ENCODE results near the gene CCDC102A. TPM values are rescaled to one million over a fixed set of nuclear protein-coding genes. Genes with fewer than 3 reads are reported as not detected.

CCDC102A gene
- total RNA-seq, 4 donors from 2014 or later: 13.1 to 34.9 (median 18.9) TPM

DNA sequence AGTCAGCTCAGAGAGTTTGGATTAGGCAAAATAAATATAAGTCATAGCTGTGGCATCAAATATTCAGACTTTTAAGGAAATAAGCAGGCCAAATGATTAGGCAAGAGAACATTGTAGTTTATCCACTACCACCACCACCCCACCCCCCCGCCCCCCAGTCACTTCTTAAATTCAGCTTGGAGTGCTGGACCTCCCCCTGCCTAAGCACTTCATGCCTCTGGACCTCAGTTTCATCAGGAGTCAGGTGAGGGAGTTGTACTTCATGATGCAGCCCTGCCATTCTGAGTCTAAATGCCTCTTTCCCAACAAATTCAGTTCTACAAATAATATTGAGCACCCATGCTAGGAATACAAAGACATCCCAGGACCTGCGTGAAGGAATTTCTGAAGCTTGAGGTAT lies 71.8 kb downstream of the CCDC102A start:
- H3K27ac ChIP-seq: no peak overlapping the region
- H3K4me3 ChIP-seq (replicated peaks in 1 of 3): no peak overlapping the region
- intact Hi-C loops (cut with DNase I): loop anchor here (5.0 kb wide), 1 partner anchor 53 kb away; no protein-coding TSS in a partner anchor
- H3K27me3 ChIP-seq: no peaks in the 10 kb centered on the region
- H3K4me1 ChIP-seq: peaks cover 14 to 23% of the 10 kb centered on the region in 2 donors
- 93 to 94% methylated on average over 2 of the region's 2 CpGs for WGBS, 2 donors
- peaks cover 47% of the 10 kb centered on the region in 2 donors for H3K36me3 ChIP-seq
- TF ChIP-seq, protein P1, sequence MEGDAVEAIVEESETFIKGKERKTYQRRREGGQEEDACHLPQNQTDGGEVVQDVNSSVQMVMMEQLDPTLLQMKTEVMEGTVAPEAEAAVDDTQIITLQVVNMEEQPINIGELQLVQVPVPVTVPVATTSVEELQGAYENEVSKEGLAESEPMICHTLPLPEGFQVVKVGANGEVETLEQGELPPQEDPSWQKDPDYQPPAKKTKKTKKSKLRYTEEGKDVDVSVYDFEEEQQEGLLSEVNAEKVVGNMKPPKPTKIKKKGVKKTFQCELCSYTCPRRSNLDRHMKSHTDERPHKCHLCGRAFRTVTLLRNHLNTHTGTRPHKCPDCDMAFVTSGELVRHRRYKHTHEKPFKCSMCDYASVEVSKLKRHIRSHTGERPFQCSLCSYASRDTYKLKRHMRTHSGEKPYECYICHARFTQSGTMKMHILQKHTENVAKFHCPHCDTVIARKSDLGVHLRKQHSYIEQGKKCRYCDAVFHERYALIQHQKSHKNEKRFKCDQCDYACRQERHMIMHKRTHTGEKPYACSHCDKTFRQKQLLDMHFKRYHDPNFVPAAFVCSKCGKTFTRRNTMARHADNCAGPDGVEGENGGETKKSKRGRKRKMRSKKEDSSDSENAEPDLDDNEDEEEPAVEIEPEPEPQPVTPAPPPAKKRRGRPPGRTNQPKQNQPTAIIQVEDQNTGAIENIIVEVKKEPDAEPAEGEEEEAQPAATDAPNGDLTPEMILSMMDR (IDR thresholded peaks at IDR 0.05): no peak
- no peak for TF ChIP-seq POLR2A (IDR thresholded peaks at IDR 0.05)
- H3K9me3 ChIP-seq: no peaks in the 10 kb centered on the region
- no peak for DNase-seq

DNA sequence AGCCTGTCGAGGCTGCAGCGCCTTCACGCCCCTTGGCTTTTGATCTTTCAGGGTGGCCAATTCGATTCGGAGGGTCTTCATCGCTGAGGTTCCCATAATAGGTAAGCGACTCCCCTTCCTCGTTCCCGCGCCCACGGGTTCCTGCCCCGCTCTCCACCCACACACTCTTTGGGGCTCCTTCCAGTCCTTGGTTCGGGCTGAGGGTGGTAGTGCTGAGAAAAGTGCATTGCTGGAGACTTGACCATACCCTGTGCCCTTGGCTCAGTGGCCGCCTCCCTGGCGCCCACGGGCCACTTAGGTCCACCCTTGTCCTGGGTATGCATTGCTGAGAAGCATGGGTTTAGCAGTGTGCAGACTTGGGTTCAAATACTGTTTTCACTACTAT lies 73.4 kb downstream of the CCDC102A start:
- Histone ChIP-seq H3K27ac (peak overlapping the region; percentile 80 to 89 (median 85)), H3K4me1 (peaks cover 14 to 23% of the 10 kb centered on the region in 2 donors), H3K4me3 (replicated peaks in 1 of 3) (peak overlapping the region; percentile 54 to 96 (median 86)), H3K36me3 (peaks cover 42 to 46% of the 10 kb centered on the region in 2 donors), H3K27me3 (no peaks in the 10 kb centered on the region), H3K9me3 (no peaks in the 10 kb centered on the region)
- 0 to 2% methylated on average over 13 to 14 of the region's 16 CpGs for WGBS, 2 donors
- TF ChIP-seq, protein P1 (IDR thresholded peaks at IDR 0.05): no peak
- no peak for TF ChIP-seq POLR2A (IDR thresholded peaks at IDR 0.05)
- intact Hi-C loops (cut with DNase I): loop anchor here (5.0 kb wide), 1 partner anchor 54 kb away; no protein-coding TSS in a partner anchor
- DNase-seq: no peak

DNA sequence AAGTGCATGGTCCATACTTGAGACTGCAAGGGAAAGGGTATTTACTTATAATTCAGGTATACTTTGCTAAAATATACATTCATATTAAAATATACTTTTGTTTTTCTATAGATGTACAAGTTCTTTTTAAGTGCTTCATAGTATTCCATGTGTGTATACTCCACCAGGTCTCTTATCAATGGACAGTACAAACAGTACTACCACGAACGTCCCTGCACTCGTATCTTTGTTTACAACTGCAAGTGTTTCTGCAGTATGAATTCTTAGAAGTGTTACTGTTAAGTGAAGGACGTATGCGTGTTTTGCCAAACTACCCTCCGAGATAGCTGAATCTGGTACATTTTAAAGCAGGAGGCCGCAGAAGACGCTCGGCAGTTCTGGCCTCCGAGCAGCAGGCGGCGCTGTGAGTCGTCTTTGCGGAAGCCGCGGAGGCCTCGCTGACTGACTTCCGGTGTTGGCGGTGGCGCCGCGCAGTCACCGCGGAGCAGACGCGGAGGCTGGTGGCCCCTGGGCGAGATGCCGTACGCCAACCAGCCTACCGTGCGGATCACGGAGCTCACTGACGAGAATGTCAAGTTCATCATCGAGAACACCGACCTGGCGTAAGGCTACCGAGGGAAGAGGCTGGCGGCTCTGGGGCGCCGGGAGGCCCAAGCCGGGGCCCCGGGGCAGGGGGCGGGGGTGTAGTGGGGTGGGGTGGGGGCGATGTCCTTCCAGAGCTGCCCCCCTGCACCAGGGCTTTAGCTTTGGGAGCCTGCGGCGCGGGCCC lies 74.0 kb downstream of the CCDC102A start, which contains the start of gene POLR2C:
POLR2C (plus strand) TSS at position 471 of the 769 bp plus-strand sequence; CDS start at position 517, 46 bp downstream.
- TF ChIP-seq POLR2A (IDR thresholded peaks at IDR 0.05): peak in 1 of 2 donors; percentile 79
- TF ChIP-seq, protein P1 (IDR thresholded peaks at IDR 0.05): peak; percentile 86 to 98 (median 96)
- 3 to 4% methylated on average over 10 of the region's 47 CpGs for WGBS, 2 donors
- Histone ChIP-seq H3K4me3 (replicated peaks in 1 of 3) (peak within 1 kb of the TSS; percentile 54 to 96 (median 86)), H3K27ac (peak within 1 kb of the TSS; percentile 80 to 89 (median 85)), H3K9me3 (no peaks in the 10 kb centered on the region), H3K27me3 (no peaks in the 10 kb centered on the region), H3K36me3 (peaks cover 43 to 46% of the 10 kb centered on the region in 2 donors), H3K4me1 (peaks cover 14 to 23% of the 10 kb centered on the region in 2 donors)
- intact Hi-C loops (cut with DNase I): loop anchor here (5.0 kb wide), 1 partner anchor 55 kb away; no protein-coding TSS in a partner anchor
- peak; percentile 86 to 89 for DNase-seq

Other genes with a start within 250 kb of the CCDC102A start
- gene CCL22, start 177.8 kb downstream of the CCDC102A start, total RNA-seq: not detected
- gene CX3CL1, start 164.1 kb downstream of the CCDC102A start, total RNA-seq: 10 to 100 TPM in 3 of 4 donors, 1 to 10 TPM in 1; 3.3 to 12.6 (median 10.9) TPM
- gene CCL17, start 131.8 kb downstream of the CCDC102A start, total RNA-seq: not detected
- gene CIAPIN1, start 89.2 kb downstream of the CCDC102A start, total RNA-seq: 10 to 100 TPM; 29.2 to 41.2 (median 35.5) TPM
- 100 to 1,000 TPM in 1 of 4 donors, 10 to 100 TPM in 3; 41.8 to 112 (median 76.1) TPM for gene COQ9, start 89.1 kb downstream of the CCDC102A start, total RNA-seq
- gene POLR2C, start 73.9 kb downstream of the CCDC102A start, total RNA-seq: 100 to 1,000 TPM; 126 to 212 (median 174) TPM
- gene DOK4, start 50.1 kb downstream of the CCDC102A start, total RNA-seq: 10 to 100 TPM in 2 of 4 donors, 1 to 10 TPM in 2; 9.1 to 27.3 (median 13.3) TPM
- gene ADGRG5, start 6.1 kb upstream of the CCDC102A start, total RNA-seq: under 1 TPM; 0.22 to 0.63 (median 0.33) TPM
- 100 to 1,000 TPM; 120 to 295 (median 239) TPM for gene ADGRG1, start 92.1 kb upstream of the CCDC102A start, total RNA-seq
- 10 to 100 TPM in 2 of 4 donors, 1 to 10 TPM in 2; 3.8 to 14.2 (median 8.2) TPM for gene ADGRG3, start 131.7 kb upstream of the CCDC102A start, total RNA-seq
- gene DRC7, start 158.2 kb upstream of the CCDC102A start, total RNA-seq: 1 to 10 TPM in 1 of 4 donors, under 1 TPM in 1, not detected in 2; 0.22 to 7.1 TPM
- gene KATNB1, start 199.2 kb upstream of the CCDC102A start, total RNA-seq: 10 to 100 TPM; 11.4 to 27.6 (median 26.1) TPM

Measured in thyroid gland (tissue), 4 donors.